Hepatocyte (in vitro differentiated cells): ENCODE measurements around the gene PRLH.

Source experiments
- EZH2 ChIP-seq: fragments of 200-600 bp; sonication (generic); IDR thresholded peaks from 2 replicates; pipeline ENCODE4 v1.6.1; 2016; ENCODE audit warnings: antibody characterized with exemption, mild to moderate bottlenecking, borderline replicate concordance
- EZH2phosphoT487 ChIP-seq: fragments of 200-600 bp; sonication (generic); IDR thresholded peaks from one replicate; pipeline ENCODE4 v1.6.1; 2018; ENCODE audit warnings: antibody characterized with exemption, mild to moderate bottlenecking, low read depth, moderate library complexity; ENCODE audit not compliant: unreplicated experiment, severe bottlenecking
- TF ChIP-seq, protein P1 (sequence below): fragments of 200-600 bp; sonication (generic); IDR thresholded peaks from 2 replicates; pipeline ENCODE4 v1.5.1; 2016; ENCODE audit warnings: antibody characterized with exemption, mild to moderate bottlenecking; ENCODE audit not compliant: poor library complexity

DNA sequence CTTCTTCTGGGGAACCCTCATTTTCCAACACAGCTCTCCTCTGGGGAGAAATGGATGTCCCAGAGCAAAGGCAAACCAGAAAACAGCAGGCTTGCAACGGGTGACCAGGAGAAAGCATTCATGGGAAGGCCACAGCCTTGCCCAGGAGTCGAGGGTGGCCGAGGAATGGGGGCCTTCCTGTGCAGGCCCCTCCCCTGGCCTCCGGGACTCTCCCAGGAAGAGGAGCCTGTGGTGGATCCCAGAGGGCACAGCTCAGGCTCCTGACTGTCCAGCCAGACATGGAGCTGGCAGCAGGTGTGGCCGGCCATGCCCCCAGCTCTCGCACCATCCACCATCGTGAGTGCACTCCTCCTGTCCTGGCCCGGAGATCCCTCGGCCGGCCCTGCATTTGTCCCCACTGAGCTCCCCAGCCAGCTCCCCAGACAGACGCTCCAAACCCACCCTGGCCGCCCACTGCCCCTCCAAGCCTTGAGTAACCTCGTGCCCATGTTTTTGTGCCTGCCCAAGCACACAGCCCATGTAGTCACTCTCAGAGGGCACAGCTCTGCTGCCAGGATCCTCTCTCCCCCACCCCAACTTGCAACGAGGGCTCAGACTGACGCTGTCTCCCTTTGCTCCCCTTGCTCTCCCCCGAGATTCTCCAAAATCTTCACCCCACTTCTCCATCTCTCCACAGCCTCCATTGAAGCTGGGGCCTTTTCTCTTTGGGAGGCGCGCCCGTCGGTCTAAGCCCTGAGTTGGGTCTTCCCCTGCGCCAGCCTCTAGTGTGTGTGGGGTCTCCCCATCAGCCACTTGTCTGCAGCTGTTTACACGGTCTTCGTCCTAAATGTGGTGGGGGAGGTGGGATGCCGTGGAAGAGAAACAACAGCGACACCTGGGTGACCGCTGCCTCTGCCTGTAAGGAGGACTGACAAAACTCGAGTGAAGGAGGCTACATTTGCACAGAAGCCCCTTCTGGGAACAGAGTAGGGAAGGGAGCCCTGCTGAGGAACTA lies 9.8 kb downstream of the PRLH start:
- TF ChIP-seq, protein P1, sequence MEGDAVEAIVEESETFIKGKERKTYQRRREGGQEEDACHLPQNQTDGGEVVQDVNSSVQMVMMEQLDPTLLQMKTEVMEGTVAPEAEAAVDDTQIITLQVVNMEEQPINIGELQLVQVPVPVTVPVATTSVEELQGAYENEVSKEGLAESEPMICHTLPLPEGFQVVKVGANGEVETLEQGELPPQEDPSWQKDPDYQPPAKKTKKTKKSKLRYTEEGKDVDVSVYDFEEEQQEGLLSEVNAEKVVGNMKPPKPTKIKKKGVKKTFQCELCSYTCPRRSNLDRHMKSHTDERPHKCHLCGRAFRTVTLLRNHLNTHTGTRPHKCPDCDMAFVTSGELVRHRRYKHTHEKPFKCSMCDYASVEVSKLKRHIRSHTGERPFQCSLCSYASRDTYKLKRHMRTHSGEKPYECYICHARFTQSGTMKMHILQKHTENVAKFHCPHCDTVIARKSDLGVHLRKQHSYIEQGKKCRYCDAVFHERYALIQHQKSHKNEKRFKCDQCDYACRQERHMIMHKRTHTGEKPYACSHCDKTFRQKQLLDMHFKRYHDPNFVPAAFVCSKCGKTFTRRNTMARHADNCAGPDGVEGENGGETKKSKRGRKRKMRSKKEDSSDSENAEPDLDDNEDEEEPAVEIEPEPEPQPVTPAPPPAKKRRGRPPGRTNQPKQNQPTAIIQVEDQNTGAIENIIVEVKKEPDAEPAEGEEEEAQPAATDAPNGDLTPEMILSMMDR, result no peak
- TF ChIP-seq EZH2 (no peak), EZH2phosphoT487 (no peak)
